OCI-LY1 (cell line): Measurements from ENCODE around the gene DPP6.

Source experiments
- CTCF ChIP-seq: fragments of 200-600 bp; sonication (generic), shearing (Covaris generic); IDR thresholded peaks from 2 replicates; pipeline ENCODE4 v1.5.1; 2017; ENCODE audit warnings: mild to moderate bottlenecking, antibody characterized with exemption, low read length, moderate library complexity, mixed read lengths
- EZH2 ChIP-seq: fragments of 200-600 bp; sonication (generic), shearing (Covaris generic); IDR thresholded peaks from 2 replicates; pipeline ENCODE4 v1.8.0; 2017; ENCODE audit warnings: borderline replicate concordance, mixed run types, mild to moderate bottlenecking, antibody characterized with exemption, low read length, moderate library complexity, mixed read lengths

GRCh38 chr7:154775681-154776080, 723.5 kb downstream of the DPP6 start:
- TF ChIP-seq CTCF (no peak), EZH2 (no peak)
